HepG2 (cell line): ENCODE measurements around the gene TMCC2. TPM values are rescaled to one million over a fixed set of nuclear protein-coding genes. Genes with fewer than 3 reads are reported as not detected.

Experiments
- AGO1 ChIP-seq: fragments of 200-400 bp; formaldehyde crosslinking; IDR thresholded peaks from 2 replicates; pipeline ENCODE4 v1.6.1; 2017; ENCODE audit warnings: mild to moderate bottlenecking, low read depth, low read length, moderate library complexity; ENCODE audit not compliant: poor library complexity, severe bottlenecking
- FIP1L1 ChIP-seq: fragments of 200-400 bp; formaldehyde crosslinking; IDR thresholded peaks from 2 replicates; pipeline ENCODE4 v1.6.1; 2018; ENCODE audit warnings: low read depth, mild to moderate bottlenecking, low read length, moderate library complexity, borderline replicate concordance; ENCODE audit not compliant: insufficient read depth
- GZF1 ChIP-seq: sonication (generic); formaldehyde crosslinking; IDR thresholded peaks from 2 replicates; pipeline ENCODE4 v1.5.1; 2020; ENCODE audit warnings: mild to moderate bottlenecking, missing genetic modification reagents
- NFAT5 ChIP-seq: sonication (generic); formaldehyde crosslinking; IDR thresholded peaks from 2 replicates; pipeline ENCODE4 v1.4.0; 2020; ENCODE audit warnings: missing genetic modification reagents
- RFX3 ChIP-seq: IDR thresholded peaks from 2 replicates; pipeline ENCODE4 v1.6.1; 2016; ENCODE audit warnings: missing biosample characterization, missing genetic modification reagents
- SMC3 ChIP-seq: IDR thresholded peaks from 2 replicates; pipeline ENCODE4 v1.6.1; 2011; ENCODE audit warnings: low read length, improper control_type of control experiment
- SNAPC2 ChIP-seq: sonication (generic); formaldehyde crosslinking; IDR thresholded peaks from 2 replicates; pipeline ENCODE4 v1.8.1; 2022; ENCODE audit warnings: mild to moderate bottlenecking, missing genetic modification reagents
- SPEN ChIP-seq: sonication (generic); formaldehyde crosslinking; IDR thresholded peaks from 2 replicates; pipeline ENCODE4 v1.5.1; 2020; ENCODE audit warnings: low read depth, mild to moderate bottlenecking, missing genetic modification reagents
- TCF7L2 ChIP-seq: IDR thresholded peaks from 2 replicates; pipeline ENCODE4 v1.6.1; 2011; ENCODE audit warnings: mild to moderate bottlenecking, low read depth, low read length, moderate library complexity
- ZNF160 ChIP-seq: sonication (generic); formaldehyde crosslinking; IDR thresholded peaks from 2 replicates; pipeline ENCODE4 v1.8.0; 2022; ENCODE audit warnings: mild to moderate bottlenecking, inconsistent platforms, missing genetic modification reagents
- ZNF234 ChIP-seq: sonication (generic); formaldehyde crosslinking; conservative IDR thresholded peaks from 2 replicates; pipeline ENCODE4 v1.5.1; 2020; ENCODE audit warnings: mild to moderate bottlenecking, missing genetic modification reagents
- ZNF329 ChIP-seq: sonication (generic); formaldehyde crosslinking; IDR thresholded peaks from 2 replicates; pipeline ENCODE4 v1.9.0; 2021; ENCODE audit warnings: low read depth, mild to moderate bottlenecking, missing genetic modification reagents
- ZNF33B ChIP-seq: sonication (generic); formaldehyde crosslinking; IDR thresholded peaks from 2 replicates; pipeline ENCODE4 v1.5.1; 2020; ENCODE audit warnings: mild to moderate bottlenecking, missing genetic modification reagents
- ZNF367 ChIP-seq: sonication (generic); formaldehyde crosslinking; IDR thresholded peaks from 2 replicates; pipeline ENCODE4 v1.4.0; 2020; ENCODE audit warnings: missing genetic modification reagents, borderline replicate concordance
- ZNF567 ChIP-seq: sonication (generic); formaldehyde crosslinking; IDR thresholded peaks from 2 replicates; pipeline ENCODE4 v1.8.1; 2023; ENCODE audit warnings: mild to moderate bottlenecking, missing genetic modification reagents, borderline replicate concordance
- ZNF687 ChIP-seq: sonication (generic); formaldehyde crosslinking; IDR thresholded peaks from 2 replicates; pipeline ENCODE4 v1.5.1; 2020; ENCODE audit warnings: mild to moderate bottlenecking, missing genetic modification reagents, moderate library complexity
- ZNF879 ChIP-seq: sonication (generic); formaldehyde crosslinking; IDR thresholded peaks from 2 replicates; pipeline ENCODE4 v1.8.1; 2023; ENCODE audit warnings: missing genetic modification reagents
- polyA plus RNA-seq, 8 experiments: library from polyadenylated mRNA; depleted of rRNA in 3 of 8; stranded (reverse) in 7 of 8; unstranded in 1 of 8; fragments of >200 nt; fragmentation: Illumina TruSeq in 4 of 8; extraction: Trizol in 4 of 8; gene quantifications; 2 replicates each; pipeline versions ENCODE4 v1.2.1 to v1.2.3, GENCODE V29; 2011 to 2016; ENCODE audit warnings: low read depth in 4 of 8, missing spikeins in 1 of 8, mixed read lengths in 1 of 8; ENCODE audit not compliant: insufficient read depth in 1 of 8
- total RNA-seq, 5 experiments: library from RNA; depleted of rRNA; stranded (reverse); fragments of >200 nt; fragmentation: Illumina TruSeq; extraction: Trizol; gene quantifications; 2 replicates each; pipeline ENCODE4 v1.2.3, GENCODE V29; 2016; ENCODE audit warnings: low read depth in 1 of 5
- TF ChIP-seq, protein P1 (sequence below): fragments of 450-650 bp; IDR thresholded peaks from 2 replicates; pipeline ENCODE4 v1.6.1; 2017
- TF ChIP-seq, protein P2 (sequence below): sonication (generic); formaldehyde crosslinking; IDR thresholded peaks from 2 replicates; pipeline ENCODE4 v1.4.0; 2020; ENCODE audit warnings: mild to moderate bottlenecking, low read depth, missing genetic modification reagents

TMCC2 gene
- total and polyA plus RNA-seq, 2 of the 13 experiments (the other 11 are each of a cell fraction or from before 2014, with no cell fraction given), result 0.12 to 0.24 TPM

GRCh38 chr1:205294175-205294917 is 66.6 kb downstream of the TMCC2 start (continued):
- TF ChIP-seq NFAT5 (CRISPR knock-in tag) (no peak), GZF1 (CRISPR knock-in tag) (no peak), FIP1L1 (no peak), SPEN (CRISPR knock-in tag) (no peak), ZNF33B (CRISPR knock-in tag) (no peak), TCF7L2 (no peak), ZNF567 (CRISPR knock-in tag) (no peak), SMC3 (no peak), ZNF687 (CRISPR knock-in tag) (peak; percentile 81), ZNF367 (CRISPR knock-in tag) (no peak), ZNF160 (CRISPR knock-in tag) (no peak), RFX3 (CRISPR knock-in tag) (no peak), ZNF329 (no peak), SNAPC2 (CRISPR knock-in tag) (no peak), ZNF234 (CRISPR knock-in tag) (no peak), ZNF879 (CRISPR knock-in tag) (no peak), AGO1 (no peak)
- TF ChIP-seq, protein P1, sequence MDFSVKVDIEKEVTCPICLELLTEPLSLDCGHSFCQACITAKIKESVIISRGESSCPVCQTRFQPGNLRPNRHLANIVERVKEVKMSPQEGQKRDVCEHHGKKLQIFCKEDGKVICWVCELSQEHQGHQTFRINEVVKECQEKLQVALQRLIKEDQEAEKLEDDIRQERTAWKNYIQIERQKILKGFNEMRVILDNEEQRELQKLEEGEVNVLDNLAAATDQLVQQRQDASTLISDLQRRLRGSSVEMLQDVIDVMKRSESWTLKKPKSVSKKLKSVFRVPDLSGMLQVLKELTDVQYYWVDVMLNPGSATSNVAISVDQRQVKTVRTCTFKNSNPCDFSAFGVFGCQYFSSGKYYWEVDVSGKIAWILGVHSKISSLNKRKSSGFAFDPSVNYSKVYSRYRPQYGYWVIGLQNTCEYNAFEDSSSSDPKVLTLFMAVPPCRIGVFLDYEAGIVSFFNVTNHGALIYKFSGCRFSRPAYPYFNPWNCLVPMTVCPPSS, result no peak
- TF ChIP-seq, protein P2, sequence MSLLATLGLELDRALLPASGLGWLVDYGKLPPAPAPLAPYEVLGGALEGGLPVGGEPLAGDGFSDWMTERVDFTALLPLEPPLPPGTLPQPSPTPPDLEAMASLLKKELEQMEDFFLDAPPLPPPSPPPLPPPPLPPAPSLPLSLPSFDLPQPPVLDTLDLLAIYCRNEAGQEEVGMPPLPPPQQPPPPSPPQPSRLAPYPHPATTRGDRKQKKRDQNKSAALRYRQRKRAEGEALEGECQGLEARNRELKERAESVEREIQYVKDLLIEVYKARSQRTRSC (CRISPR knock-in tag), result no peak
